ENCODE results near the gene SLC35F6. TPM values are rescaled to one million over a fixed set of nuclear protein-coding genes. Genes with fewer than 3 reads are reported as not detected.

SLC35F6 gene
- total RNA-seq, 1 experiment from 2014 or later: 10.3 TPM

DNA sequence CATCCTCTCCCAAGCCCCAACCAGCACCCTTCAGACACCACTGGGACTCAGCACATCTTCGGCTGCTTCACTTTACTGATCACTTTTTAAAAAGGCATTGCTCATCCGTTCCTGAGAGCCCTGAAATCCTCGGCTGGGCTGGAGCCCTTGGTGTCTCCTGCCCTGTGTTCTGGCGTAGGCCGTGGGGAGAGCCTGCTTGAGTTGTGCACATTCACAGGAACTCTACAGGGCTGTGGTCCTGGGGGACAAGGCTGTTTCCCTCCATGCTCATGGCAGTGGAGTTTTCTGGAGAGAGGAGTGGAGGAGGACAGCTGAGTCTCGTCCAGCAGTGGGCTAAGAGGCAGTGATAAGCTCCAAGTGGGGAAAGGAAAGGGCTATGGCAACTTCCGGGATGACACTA, 37.7 kb downstream of the SLC35F6 start (continued):
- TF ChIP-seq, protein P1, sequence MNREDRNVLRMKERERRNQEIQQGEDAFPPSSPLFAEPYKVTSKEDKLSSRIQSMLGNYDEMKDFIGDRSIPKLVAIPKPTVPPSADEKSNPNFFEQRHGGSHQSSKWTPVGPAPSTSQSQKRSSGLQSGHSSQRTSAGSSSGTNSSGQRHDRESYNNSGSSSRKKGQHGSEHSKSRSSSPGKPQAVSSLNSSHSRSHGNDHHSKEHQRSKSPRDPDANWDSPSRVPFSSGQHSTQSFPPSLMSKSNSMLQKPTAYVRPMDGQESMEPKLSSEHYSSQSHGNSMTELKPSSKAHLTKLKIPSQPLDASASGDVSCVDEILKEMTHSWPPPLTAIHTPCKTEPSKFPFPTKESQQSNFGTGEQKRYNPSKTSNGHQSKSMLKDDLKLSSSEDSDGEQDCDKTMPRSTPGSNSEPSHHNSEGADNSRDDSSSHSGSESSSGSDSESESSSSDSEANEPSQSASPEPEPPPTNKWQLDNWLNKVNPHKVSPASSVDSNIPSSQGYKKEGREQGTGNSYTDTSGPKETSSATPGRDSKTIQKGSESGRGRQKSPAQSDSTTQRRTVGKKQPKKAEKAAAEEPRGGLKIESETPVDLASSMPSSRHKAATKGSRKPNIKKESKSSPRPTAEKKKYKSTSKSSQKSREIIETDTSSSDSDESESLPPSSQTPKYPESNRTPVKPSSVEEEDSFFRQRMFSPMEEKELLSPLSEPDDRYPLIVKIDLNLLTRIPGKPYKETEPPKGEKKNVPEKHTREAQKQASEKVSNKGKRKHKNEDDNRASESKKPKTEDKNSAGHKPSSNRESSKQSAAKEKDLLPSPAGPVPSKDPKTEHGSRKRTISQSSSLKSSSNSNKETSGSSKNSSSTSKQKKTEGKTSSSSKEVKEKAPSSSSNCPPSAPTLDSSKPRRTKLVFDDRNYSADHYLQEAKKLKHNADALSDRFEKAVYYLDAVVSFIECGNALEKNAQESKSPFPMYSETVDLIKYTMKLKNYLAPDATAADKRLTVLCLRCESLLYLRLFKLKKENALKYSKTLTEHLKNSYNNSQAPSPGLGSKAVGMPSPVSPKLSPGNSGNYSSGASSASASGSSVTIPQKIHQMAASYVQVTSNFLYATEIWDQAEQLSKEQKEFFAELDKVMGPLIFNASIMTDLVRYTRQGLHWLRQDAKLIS (CRISPR knock-in tag; IDR thresholded peaks at IDR 0.05; ENCODE audit: borderline replicate concordance): no peak
- TF ChIP-seq HMGA2 (CRISPR knock-in tag; IDR thresholded peaks at IDR 0.05) (no peak), CREM (CRISPR knock-in tag; IDR thresholded peaks at IDR 0.05) (no peak), CBFB (CRISPR knock-in tag; IDR thresholded peaks at IDR 0.05; ENCODE audit: low read depth) (no peak), NR2C2 (CRISPR knock-in tag; IDR thresholded peaks at IDR 0.05) (no peak)
- TF ChIP-seq, protein P2, sequence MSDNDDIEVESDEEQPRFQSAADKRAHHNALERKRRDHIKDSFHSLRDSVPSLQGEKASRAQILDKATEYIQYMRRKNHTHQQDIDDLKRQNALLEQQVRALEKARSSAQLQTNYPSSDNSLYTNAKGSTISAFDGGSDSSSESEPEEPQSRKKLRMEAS (CRISPR knock-in tag; IDR thresholded peaks at IDR 0.05): no peak
- TF ChIP-seq, protein P3, sequence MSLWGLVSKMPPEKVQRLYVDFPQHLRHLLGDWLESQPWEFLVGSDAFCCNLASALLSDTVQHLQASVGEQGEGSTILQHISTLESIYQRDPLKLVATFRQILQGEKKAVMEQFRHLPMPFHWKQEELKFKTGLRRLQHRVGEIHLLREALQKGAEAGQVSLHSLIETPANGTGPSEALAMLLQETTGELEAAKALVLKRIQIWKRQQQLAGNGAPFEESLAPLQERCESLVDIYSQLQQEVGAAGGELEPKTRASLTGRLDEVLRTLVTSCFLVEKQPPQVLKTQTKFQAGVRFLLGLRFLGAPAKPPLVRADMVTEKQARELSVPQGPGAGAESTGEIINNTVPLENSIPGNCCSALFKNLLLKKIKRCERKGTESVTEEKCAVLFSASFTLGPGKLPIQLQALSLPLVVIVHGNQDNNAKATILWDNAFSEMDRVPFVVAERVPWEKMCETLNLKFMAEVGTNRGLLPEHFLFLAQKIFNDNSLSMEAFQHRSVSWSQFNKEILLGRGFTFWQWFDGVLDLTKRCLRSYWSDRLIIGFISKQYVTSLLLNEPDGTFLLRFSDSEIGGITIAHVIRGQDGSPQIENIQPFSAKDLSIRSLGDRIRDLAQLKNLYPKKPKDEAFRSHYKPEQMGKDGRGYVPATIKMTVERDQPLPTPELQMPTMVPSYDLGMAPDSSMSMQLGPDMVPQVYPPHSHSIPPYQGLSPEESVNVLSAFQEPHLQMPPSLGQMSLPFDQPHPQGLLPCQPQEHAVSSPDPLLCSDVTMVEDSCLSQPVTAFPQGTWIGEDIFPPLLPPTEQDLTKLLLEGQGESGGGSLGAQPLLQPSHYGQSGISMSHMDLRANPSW (CRISPR knock-in tag; conservative IDR thresholded peaks at IDR 0.05; ENCODE audit: low read depth): no peak

DNA sequence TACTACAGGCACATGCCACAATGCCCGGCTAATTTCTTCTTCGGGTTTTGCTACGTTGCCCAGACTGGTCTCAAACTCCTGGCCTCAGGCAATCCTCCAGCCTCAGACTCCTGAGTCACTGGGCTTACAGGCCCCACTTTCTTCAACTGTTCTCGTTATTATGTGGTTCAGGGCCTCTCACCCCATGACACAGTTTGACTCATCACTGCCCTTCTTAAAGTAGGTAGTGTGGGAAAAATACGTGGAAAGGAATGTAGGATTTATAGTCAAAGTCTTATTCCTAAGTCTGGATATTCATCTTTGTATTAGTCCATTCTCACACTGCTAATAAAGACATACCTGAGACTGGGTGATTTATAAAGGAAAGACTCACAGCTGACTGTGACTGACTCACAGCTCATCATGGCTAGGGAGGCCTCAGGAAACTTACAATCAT, 41.2 kb downstream of the SLC35F6 start:
- Mint-ChIP-seq H3K36me3 (0 out of 2 replicates have a peak, but pooled peaks cover 5% of the 10 kb centered on the region), H3K4me3 (no peak overlapping the region), H3K27me3 (ENCODE audit: low read depth) (no peaks in the 10 kb centered on the region; the same call in 1 of the 2 replicates), H3K27ac (no peak overlapping the region), H3K9me3 (no peaks in the 10 kb centered on the region), H3K4me1 (no peaks in the 10 kb centered on the region)
- TF ChIP-seq ELF4 (CRISPR knock-in tag; IDR thresholded peaks at IDR 0.05; ENCODE audit: low read depth) (no peak), SOX15 (CRISPR knock-in tag; IDR thresholded peaks at IDR 0.05) (no peak), SMAD3 (CRISPR knock-in tag; IDR thresholded peaks at IDR 0.05; ENCODE audit: borderline replicate concordance) (no peak), GRHL2 (CRISPR knock-in tag; IDR thresholded peaks at IDR 0.05; ENCODE audit: insufficient replicate concordance, severe bottlenecking) (no peak)
- TF ChIP-seq, protein P4, sequence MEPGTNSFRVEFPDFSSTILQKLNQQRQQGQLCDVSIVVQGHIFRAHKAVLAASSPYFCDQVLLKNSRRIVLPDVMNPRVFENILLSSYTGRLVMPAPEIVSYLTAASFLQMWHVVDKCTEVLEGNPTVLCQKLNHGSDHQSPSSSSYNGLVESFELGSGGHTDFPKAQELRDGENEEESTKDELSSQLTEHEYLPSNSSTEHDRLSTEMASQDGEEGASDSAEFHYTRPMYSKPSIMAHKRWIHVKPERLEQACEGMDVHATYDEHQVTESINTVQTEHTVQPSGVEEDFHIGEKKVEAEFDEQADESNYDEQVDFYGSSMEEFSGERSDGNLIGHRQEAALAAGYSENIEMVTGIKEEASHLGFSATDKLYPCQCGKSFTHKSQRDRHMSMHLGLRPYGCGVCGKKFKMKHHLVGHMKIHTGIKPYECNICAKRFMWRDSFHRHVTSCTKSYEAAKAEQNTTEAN (CRISPR knock-in tag; IDR thresholded peaks at IDR 0.05): no peak
- TF ChIP-seq, protein P5, sequence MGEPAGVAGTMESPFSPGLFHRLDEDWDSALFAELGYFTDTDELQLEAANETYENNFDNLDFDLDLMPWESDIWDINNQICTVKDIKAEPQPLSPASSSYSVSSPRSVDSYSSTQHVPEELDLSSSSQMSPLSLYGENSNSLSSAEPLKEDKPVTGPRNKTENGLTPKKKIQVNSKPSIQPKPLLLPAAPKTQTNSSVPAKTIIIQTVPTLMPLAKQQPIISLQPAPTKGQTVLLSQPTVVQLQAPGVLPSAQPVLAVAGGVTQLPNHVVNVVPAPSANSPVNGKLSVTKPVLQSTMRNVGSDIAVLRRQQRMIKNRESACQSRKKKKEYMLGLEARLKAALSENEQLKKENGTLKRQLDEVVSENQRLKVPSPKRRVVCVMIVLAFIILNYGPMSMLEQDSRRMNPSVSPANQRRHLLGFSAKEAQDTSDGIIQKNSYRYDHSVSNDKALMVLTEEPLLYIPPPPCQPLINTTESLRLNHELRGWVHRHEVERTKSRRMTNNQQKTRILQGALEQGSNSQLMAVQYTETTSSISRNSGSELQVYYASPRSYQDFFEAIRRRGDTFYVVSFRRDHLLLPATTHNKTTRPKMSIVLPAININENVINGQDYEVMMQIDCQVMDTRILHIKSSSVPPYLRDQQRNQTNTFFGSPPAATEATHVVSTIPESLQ (CRISPR knock-in tag; IDR thresholded peaks at IDR 0.05): no peak
- TF ChIP-seq, protein P6, sequence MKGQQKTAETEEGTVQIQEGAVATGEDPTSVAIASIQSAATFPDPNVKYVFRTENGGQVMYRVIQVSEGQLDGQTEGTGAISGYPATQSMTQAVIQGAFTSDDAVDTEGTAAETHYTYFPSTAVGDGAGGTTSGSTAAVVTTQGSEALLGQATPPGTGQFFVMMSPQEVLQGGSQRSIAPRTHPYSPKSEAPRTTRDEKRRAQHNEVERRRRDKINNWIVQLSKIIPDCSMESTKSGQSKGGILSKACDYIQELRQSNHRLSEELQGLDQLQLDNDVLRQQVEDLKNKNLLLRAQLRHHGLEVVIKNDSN (CRISPR knock-in tag; IDR thresholded peaks at IDR 0.05): no peak
- CTCF ChIA-PET: no interaction called here
- POLR2A ChIA-PET: no interaction called here
- DNase-seq (ENCODE audit: low spot score) (no peak), ATAC-seq (no peak)
